WERI-Rb-1 (cell line): ENCODE data around the gene LPGAT1.
"Not testable (repeated sequence)": the region's sequence is repeated elsewhere in the genome, so short reads cannot be mapped to it uniquely, and the experiment has no call there.

Experiments
- DNase-seq: peaks from one replicate; pipeline ENCODE4 v3.0.0-alpha.2; 2020
- H3K27ac ChIP-seq: fragments of 250-450 bp; sonication (Bioruptor Pico); 2 replicates; pipeline ENCODE4 v1.5.1; 2020; ENCODE audit warnings: mild to moderate bottlenecking, moderate library complexity
- H3K27me3 ChIP-seq: fragments of 250-450 bp; sonication (Bioruptor Pico); 2 replicates; pipeline ENCODE4 v1.5.1; 2021; ENCODE audit warnings: mild to moderate bottlenecking, low read depth, moderate library complexity; ENCODE audit not compliant: insufficient read depth, severe bottlenecking
- H3K36me3 ChIP-seq: fragments of 250-450 bp; sonication (Bioruptor Pico); 2 replicates; pipeline ENCODE4 v1.5.1; 2020; ENCODE audit warnings: mild to moderate bottlenecking, moderate library complexity
- H3K4me3 ChIP-seq: 2 replicates; pipeline ENCODE4 v1.5.1; 2011; ENCODE audit warnings: low read depth, mild to moderate bottlenecking, control low read depth, low read length
- H3K9me3 ChIP-seq: fragments of 250-450 bp; sonication (Bioruptor Pico); 2 replicates; pipeline ENCODE4 v1.5.1; 2021; ENCODE audit warnings: mild to moderate bottlenecking, moderate library complexity; ENCODE audit not compliant: severe bottlenecking
- TF ChIP-seq, protein P1 (sequence below): IDR thresholded peaks from 2 replicates; pipeline ENCODE4 v1.5.1; 2011; ENCODE audit warnings: low read depth, mild to moderate bottlenecking, control low read depth, inconsistent platforms, low read length

The LPGAT1 gene

DNA sequence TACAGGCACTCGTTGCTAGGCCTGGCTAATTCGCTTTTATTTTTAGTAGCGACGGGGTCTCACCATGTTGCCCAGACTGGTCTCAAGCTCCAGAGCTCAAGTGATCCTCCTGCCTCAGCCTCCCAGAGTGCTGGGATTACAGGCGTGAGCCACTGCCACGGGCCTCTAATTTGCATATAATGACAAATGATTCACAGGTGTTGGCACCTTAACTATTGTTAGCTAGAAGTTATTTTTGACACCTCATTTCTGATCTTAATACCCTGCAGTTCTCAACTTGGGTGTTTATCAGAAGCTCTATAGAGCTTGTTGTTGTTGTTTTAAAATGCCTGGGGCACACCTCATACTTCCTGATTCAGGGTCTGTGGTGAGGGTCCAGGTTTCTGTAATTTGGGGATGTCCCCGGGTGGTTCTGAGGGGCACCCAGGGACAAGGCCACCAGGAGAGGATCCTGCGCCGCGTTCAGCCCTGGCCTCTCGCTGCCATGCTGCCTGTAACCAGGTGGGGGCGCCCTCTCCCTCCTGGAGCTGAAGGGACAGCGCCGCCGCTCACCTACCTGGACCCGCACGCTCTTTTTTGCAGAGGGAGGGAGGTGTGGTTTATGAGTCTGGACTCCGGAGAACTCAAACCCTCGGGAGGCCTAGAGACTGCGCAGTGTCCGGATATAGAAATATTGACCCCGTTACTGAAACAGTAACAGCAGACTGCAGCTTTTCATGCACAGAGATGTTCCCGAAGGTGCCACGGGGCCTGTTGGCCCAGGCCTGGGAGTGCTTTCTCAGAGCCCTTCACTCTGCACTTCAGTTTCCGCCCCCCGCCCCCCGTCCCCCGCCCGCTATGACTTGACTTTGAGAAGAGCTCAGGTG lies 132.2 kb downstream of the LPGAT1 start:
- H3K27me3 ChIP-seq = no peaks in the 10 kb centered on the region
- no peaks in the 10 kb centered on the region for H3K9me3 ChIP-seq
- H3K27ac ChIP-seq = peak overlapping the region; percentile 22; the same call in 1 of the 2 replicates
- peak overlapping the region; percentile 20 for H3K4me3 ChIP-seq
- TF ChIP-seq, protein P1, sequence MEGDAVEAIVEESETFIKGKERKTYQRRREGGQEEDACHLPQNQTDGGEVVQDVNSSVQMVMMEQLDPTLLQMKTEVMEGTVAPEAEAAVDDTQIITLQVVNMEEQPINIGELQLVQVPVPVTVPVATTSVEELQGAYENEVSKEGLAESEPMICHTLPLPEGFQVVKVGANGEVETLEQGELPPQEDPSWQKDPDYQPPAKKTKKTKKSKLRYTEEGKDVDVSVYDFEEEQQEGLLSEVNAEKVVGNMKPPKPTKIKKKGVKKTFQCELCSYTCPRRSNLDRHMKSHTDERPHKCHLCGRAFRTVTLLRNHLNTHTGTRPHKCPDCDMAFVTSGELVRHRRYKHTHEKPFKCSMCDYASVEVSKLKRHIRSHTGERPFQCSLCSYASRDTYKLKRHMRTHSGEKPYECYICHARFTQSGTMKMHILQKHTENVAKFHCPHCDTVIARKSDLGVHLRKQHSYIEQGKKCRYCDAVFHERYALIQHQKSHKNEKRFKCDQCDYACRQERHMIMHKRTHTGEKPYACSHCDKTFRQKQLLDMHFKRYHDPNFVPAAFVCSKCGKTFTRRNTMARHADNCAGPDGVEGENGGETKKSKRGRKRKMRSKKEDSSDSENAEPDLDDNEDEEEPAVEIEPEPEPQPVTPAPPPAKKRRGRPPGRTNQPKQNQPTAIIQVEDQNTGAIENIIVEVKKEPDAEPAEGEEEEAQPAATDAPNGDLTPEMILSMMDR = peak; percentile 99
- peak; percentile 93 for DNase-seq
- H3K36me3 ChIP-seq = no peaks in the 10 kb centered on the region

DNA sequence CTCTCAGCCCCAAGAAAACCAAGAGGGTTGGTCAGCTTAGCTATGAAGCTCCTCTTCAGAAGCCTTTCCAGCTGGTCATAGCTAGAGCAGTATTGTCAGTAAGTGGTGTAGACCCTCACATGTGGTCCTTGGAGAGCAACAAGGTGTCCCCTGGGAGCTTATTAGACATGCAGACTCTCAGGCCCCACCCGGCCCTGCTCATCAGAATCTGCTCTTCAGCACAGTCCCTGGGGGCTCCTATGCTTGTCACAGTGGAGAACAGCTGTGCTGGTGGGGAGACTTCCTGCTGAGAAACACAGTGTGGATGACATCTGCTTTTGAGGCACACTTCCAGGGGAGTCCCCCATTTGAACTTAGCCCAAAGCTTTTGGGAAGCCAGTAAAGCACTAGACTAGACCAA lies 133.2 kb downstream of the LPGAT1 start:
- DNase-seq = no peak
- TF ChIP-seq, protein P1 = no peak
- Histone ChIP-seq H3K4me3 (no peak overlapping the region), H3K36me3 (no peaks in the 10 kb centered on the region), H3K9me3 (no peaks in the 10 kb centered on the region), H3K27me3 (no peaks in the 10 kb centered on the region), H3K27ac (no peak overlapping the region)

DNA sequence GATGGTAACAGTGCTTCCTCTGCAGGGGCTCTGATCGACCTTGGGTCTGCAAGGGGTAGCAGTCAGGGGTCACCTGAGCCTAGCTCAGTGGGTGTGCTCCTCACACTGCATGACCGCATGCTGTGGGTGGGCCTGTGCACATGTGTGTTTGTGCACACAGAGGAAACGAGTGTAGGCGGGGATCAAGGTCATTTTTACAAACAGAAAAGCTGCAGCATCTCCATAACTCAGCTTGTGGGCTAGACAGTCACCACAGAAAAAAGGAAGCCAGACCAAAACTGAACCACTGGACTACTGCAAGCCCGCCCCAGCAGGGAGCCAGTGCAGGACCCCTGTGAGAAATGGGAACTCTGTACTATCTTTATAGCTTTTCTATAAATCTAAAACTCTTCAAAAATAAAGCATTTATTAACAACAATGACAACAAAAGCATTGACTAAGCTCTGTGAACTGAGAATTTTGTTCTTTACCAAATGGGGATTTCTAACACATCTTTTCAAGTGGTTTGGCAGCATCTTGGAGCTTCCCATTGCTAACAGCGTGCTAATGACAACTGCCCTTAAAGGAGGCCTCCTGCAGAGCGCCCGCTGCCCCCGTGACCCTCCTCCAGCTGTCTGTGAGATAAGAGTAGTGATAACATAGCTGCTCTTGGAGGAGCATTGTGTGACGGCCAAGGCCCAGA lies 135.3 kb downstream of the LPGAT1 start:
- TF ChIP-seq, protein P1 = no peak
- DNase-seq = no peak
- H3K4me3 ChIP-seq = no peak overlapping the region
- no peak overlapping the region for H3K27ac ChIP-seq
- H3K36me3 ChIP-seq = no peaks in the 10 kb centered on the region
- H3K27me3 ChIP-seq = no peaks in the 10 kb centered on the region
- no peaks in the 10 kb centered on the region for H3K9me3 ChIP-seq

- H3K36me3 ChIP-seq, H3K9me3 ChIP-seq, DNase-seq, H3K27me3 ChIP-seq, H3K27ac ChIP-seq, H3K4me3 ChIP-seq: not testable (repeated sequence)
These were observed 136.7 kb downstream of the LPGAT1 start for GRCh38 chr1:211693911-211694310.
